DND-41 (cell line): ENCODE measurements around the gene TXNRD1.

Experiments
- EZH2 ChIP-seq: IDR thresholded peaks from 3 replicates; pipeline ENCODE4 v1.6.1; 2012; ENCODE audit warnings: borderline replicate concordance, low read depth, mild to moderate bottlenecking, moderate library complexity, low read length, inconsistent platforms; ENCODE audit not compliant: severe bottlenecking
- TF ChIP-seq, protein P1 (sequence below): IDR thresholded peaks from 2 replicates; pipeline ENCODE4 v1.5.1; 2012; ENCODE audit warnings: borderline replicate concordance, low read length, moderate library complexity, mild to moderate bottlenecking; ENCODE audit not compliant: poor library complexity, severe bottlenecking; ENCODE audit errors: extremely low read depth

GRCh38 chr12:104190641-104191176 lies 24.9 kb upstream of the TXNRD1 start:
- TF ChIP-seq, protein P1, sequence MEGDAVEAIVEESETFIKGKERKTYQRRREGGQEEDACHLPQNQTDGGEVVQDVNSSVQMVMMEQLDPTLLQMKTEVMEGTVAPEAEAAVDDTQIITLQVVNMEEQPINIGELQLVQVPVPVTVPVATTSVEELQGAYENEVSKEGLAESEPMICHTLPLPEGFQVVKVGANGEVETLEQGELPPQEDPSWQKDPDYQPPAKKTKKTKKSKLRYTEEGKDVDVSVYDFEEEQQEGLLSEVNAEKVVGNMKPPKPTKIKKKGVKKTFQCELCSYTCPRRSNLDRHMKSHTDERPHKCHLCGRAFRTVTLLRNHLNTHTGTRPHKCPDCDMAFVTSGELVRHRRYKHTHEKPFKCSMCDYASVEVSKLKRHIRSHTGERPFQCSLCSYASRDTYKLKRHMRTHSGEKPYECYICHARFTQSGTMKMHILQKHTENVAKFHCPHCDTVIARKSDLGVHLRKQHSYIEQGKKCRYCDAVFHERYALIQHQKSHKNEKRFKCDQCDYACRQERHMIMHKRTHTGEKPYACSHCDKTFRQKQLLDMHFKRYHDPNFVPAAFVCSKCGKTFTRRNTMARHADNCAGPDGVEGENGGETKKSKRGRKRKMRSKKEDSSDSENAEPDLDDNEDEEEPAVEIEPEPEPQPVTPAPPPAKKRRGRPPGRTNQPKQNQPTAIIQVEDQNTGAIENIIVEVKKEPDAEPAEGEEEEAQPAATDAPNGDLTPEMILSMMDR = no peak
- no peak for TF ChIP-seq EZH2
